HG03064 (cell line): ENCODE data around the gene KDM6A.
"Not testable (repeated sequence)": the region's sequence is repeated elsewhere in the genome, so short reads cannot be mapped to it uniquely, and the experiment has no call there.

Experiments
- ATAC-seq: cut with Tn5 transposase; IDR thresholded peaks from one replicate; pipeline ENCODE4 v1.9.1; 2021; ENCODE audit warnings: low read depth; ENCODE audit not compliant: unreplicated experiment

KDM6A gene

GRCh38 chrX:44872821-44873414 is at the start of gene KDM6A:
TSS of gene KDM6A (plus strand) at chrX:44873188. CDS start at chrX:44873552, 364 bp downstream.
- peak; percentile 81 for ATAC-seq

GRCh38 chrX:44823193-44823592 is 49.8 kb upstream of the KDM6A start:
- ATAC-seq = not testable (repeated sequence)

GRCh38 chrX:44828008-44828605 is 44.9 kb upstream of the KDM6A start:
- no peak for ATAC-seq

- ATAC-seq = no peak
These were observed 43.2 kb upstream of the KDM6A start for GRCh38 chrX:44829832-44830231.

- no peak for ATAC-seq
These were observed 30.3 kb upstream of the KDM6A start for GRCh38 chrX:44842550-44843317.

- no peak for ATAC-seq
These were observed 29.7 kb upstream of the KDM6A start for GRCh38 chrX:44843318-44843702.

- ATAC-seq = no peak
These were observed 29.2 kb upstream of the KDM6A start, which contains the start of gene DUSP21 for GRCh38 chrX:44843753-44844152. TSS of gene DUSP21 (plus strand) at chrX:44844021. CDS start at chrX:44844133, 112 bp downstream.

GRCh38 chrX:44844204-44844603 is 28.8 kb upstream of the KDM6A start:
- ATAC-seq = no peak

GRCh38 chrX:44850891-44851290 is 22.1 kb upstream of the KDM6A start:
- not testable (repeated sequence) for ATAC-seq

GRCh38 chrX:44871114-44871645 is 1.8 kb upstream of the KDM6A start:
- no peak for ATAC-seq

- ATAC-seq = peak; percentile 25
These were observed 812 bp upstream of the KDM6A start for GRCh38 chrX:44871931-44872820.

GRCh38 chrX:44873415-44874276 is 658 bp downstream of the KDM6A start:
- peak; percentile 9 for ATAC-seq

GRCh38 chrX:44874420-44875184 is 1.6 kb downstream of the KDM6A start:
- no peak for ATAC-seq

GRCh38 chrX:44875185-44875489 is 2.1 kb downstream of the KDM6A start:
- ATAC-seq = no peak

- no peak for ATAC-seq
These were observed 3.1 kb downstream of the KDM6A start for GRCh38 chrX:44876086-44876485.

GRCh38 chrX:44876767-44877166 is 3.8 kb downstream of the KDM6A start:
- no peak for ATAC-seq

GRCh38 chrX:44878780-44879179 is 5.8 kb downstream of the KDM6A start:
- no peak for ATAC-seq

GRCh38 chrX:44881549-44881948 is 8.6 kb downstream of the KDM6A start:
- ATAC-seq = no peak

- no peak for ATAC-seq
These were observed 9.6 kb downstream of the KDM6A start for GRCh38 chrX:44882635-44883034.
